HG03045 (cell line): ENCODE data around the gene GFOD1.
"Not testable (repeated sequence)": the region's sequence is repeated elsewhere in the genome, so short reads cannot be mapped to it uniquely, and the experiment has no call there.

Experiments used
- ATAC-seq: cut with Tn5 transposase; IDR thresholded peaks from one replicate; pipeline ENCODE4 v1.9.1; 2021; ENCODE audit warnings: mild to moderate bottlenecking, moderate library complexity; ENCODE audit not compliant: unreplicated experiment

The GFOD1 gene

GRCh38 chr6:13466304-13467215 is 20.8 kb downstream of the GFOD1 start:
- no peak for ATAC-seq

- no peak for ATAC-seq
These were observed 21.7 kb downstream of the GFOD1 start for GRCh38 chr6:13465734-13466133.

GRCh38 chr6:13463941-13464340 is 23.5 kb downstream of the GFOD1 start:
- ATAC-seq, result no peak

GRCh38 chr6:13463328-13463717 is 24.1 kb downstream of the GFOD1 start:
- no peak for ATAC-seq

- ATAC-seq, result no peak
These were observed 24.7 kb downstream of the GFOD1 start for GRCh38 chr6:13462458-13463327.

- ATAC-seq, result no peak
These were observed 25.6 kb downstream of the GFOD1 start for GRCh38 chr6:13461805-13462204.

GRCh38 chr6:13461307-13461706 is 26.1 kb downstream of the GFOD1 start:
- no peak for ATAC-seq

- not testable (repeated sequence) for ATAC-seq
These were observed 27.1 kb downstream of the GFOD1 start for GRCh38 chr6:13460289-13460688.

- no peak for ATAC-seq
These were observed 29.8 kb downstream of the GFOD1 start for GRCh38 chr6:13457577-13457976.

GRCh38 chr6:13455552-13455966 is 31.8 kb downstream of the GFOD1 start:
- no peak for ATAC-seq

- peak; percentile 72 for ATAC-seq
These were observed 32.8 kb downstream of the GFOD1 start for GRCh38 chr6:13454286-13455221.

GRCh38 chr6:13453771-13454251 is 33.6 kb downstream of the GFOD1 start:
- no peak for ATAC-seq

- ATAC-seq, result no peak
These were observed 34.2 kb downstream of the GFOD1 start for GRCh38 chr6:13453153-13453552.

- no peak for ATAC-seq
These were observed 34.9 kb downstream of the GFOD1 start for GRCh38 chr6:13452346-13453117.

- ATAC-seq, result no peak
These were observed 36.1 kb downstream of the GFOD1 start for GRCh38 chr6:13451181-13451895.

- no peak for ATAC-seq
These were observed 36.8 kb downstream of the GFOD1 start for GRCh38 chr6:13450628-13451027.

- no peak for ATAC-seq
These were observed 39.3 kb downstream of the GFOD1 start for GRCh38 chr6:13447949-13448724.

GRCh38 chr6:13446381-13446780 is 41.0 kb downstream of the GFOD1 start:
- no peak for ATAC-seq
